Measurements from ENCODE around the gene GMCL1. TPM values are rescaled to one million over a fixed set of nuclear protein-coding genes. Genes with fewer than 3 reads are reported as not detected.
A peak's percentile ranks its signal among the peaks of the same experiment; 100 is the strongest.

Gene GMCL1, protein sequence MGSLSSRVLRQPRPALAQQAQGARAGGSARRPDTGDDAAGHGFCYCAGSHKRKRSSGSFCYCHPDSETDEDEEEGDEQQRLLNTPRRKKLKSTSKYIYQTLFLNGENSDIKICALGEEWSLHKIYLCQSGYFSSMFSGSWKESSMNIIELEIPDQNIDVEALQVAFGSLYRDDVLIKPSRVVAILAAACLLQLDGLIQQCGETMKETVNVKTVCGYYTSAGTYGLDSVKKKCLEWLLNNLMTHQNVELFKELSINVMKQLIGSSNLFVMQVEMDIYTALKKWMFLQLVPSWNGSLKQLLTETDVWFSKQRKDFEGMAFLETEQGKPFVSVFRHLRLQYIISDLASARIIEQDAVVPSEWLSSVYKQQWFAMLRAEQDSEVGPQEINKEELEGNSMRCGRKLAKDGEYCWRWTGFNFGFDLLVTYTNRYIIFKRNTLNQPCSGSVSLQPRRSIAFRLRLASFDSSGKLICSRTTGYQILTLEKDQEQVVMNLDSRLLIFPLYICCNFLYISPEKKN
- total RNA-seq (10 to 100 TPM in 6 of 7 donors, 1 to 10 TPM in 1; 9.4 to 13.8 (median 12.2) TPM), polyA plus RNA-seq (1 to 10 TPM; 6.9 to 9.1 TPM)
- long read RNA-seq, donor 1, full-length matches to known transcripts: 55 of 81 reads
- long read RNA-seq, donor 1, partial matches to known transcripts: 18 of 81 reads
- long read RNA-seq, donor 1, other reads (novel, unspliced or antisense): 8 of 81 reads
- long read RNA-seq, donor 2, full-length matches to known transcripts: 14 of 14 reads
- long read RNA-seq, donor 2, partial matches to known transcripts: 0 of 14 reads
- long read RNA-seq, donor 2, other reads (novel, unspliced or antisense): 0 of 14 reads
- long read RNA-seq, donor 3, full-length matches to known transcripts: 55 of 66 reads
- long read RNA-seq, donor 3, partial matches to known transcripts: 2 of 66 reads
- long read RNA-seq, donor 3, other reads (novel, unspliced or antisense): 9 of 66 reads

DNA sequence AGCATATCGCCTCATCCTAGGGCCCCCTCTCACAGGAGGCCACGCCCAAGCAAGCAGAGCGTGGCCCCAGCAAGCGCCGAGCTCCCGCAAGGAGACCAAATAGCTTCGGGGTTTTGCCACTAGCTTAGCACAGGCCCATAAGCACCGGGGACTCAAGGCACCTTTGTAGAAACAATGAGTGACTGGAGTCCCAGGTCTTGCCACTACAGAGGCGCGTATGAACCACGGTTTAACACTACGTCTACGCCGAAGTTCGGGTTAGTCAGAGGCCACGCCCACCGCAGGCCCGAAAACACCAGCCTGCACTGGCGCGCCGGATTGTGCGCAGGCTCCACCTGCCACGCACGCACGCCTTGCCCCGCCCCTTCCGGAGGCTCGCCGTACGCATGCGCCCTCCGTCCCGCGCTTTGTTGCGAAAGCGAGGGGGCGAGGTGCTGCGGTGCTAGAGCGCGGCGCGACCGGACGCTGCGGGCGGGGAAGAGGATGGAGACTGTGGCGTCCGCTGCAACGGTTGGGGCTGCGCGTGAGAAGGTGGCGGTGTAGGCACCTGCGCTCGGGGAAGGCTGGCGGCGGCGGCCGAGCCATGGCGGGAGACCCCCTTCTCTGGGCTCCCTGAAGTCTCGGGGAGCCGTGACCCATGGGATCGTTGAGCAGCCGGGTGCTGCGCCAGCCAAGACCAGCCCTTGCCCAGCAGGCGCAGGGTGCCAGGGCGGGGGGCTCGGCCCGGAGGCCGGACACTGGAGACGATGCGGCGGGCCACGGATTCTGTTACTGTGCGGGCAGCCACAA is at the start of gene GMCL1:
GMCL1 (plus strand) TSS at position 405 of the 789 bp plus-strand sequence; CDS start at position 638, 233 bp downstream.
- Histone ChIP-seq H3K27ac (peak within 1 kb of the TSS; percentile 84 to 86), H3K9me3 (no peaks in the 10 kb centered on the region), H3K27me3 (no peaks in the 10 kb centered on the region), H3K4me3 (peak within 1 kb of the TSS; percentile 84), H3K4me1 (ENCODE audit: insufficient read depth) (peaks cover 12% of the 10 kb centered on the region), H3K36me3 (no peaks in the 10 kb centered on the region)
- WGBS, 3 donors: 0 to 1% (median 0%) methylated on average over 40 to 74 of the region's 74 CpGs
- intact Hi-C loops (cut with DNase I): no loop called here
- TF ChIP-seq EP300 (IDR thresholded peaks at IDR 0.05) (peak; percentile 14), POLR2A (IDR thresholded peaks at IDR 0.05) (peak; percentile 82)
- TF ChIP-seq, protein P1, sequence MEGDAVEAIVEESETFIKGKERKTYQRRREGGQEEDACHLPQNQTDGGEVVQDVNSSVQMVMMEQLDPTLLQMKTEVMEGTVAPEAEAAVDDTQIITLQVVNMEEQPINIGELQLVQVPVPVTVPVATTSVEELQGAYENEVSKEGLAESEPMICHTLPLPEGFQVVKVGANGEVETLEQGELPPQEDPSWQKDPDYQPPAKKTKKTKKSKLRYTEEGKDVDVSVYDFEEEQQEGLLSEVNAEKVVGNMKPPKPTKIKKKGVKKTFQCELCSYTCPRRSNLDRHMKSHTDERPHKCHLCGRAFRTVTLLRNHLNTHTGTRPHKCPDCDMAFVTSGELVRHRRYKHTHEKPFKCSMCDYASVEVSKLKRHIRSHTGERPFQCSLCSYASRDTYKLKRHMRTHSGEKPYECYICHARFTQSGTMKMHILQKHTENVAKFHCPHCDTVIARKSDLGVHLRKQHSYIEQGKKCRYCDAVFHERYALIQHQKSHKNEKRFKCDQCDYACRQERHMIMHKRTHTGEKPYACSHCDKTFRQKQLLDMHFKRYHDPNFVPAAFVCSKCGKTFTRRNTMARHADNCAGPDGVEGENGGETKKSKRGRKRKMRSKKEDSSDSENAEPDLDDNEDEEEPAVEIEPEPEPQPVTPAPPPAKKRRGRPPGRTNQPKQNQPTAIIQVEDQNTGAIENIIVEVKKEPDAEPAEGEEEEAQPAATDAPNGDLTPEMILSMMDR (IDR thresholded peaks at IDR 0.05): peak in 1 of 3 donors; percentile 31
- peak; percentile 97 to 99 (median 98) for DNase-seq

DNA sequence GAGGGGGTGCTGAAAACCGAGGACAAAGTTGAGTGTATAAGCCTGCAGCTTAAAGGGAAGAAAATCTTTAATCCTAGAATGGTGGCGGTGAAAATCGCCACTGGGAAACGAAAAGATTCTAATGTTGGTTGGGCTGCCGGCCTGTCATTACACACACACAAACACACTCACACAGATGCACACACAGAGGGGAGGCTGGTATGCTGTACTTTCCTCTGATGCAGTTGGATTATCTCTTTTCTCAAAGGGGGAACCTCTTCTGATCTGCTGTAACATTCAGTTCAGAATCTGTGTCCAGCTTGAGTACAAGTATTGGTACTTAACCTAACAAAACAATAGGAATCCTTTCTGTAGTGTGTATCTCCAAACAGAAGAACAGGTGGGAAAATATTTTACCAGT is 48.5 kb upstream of the GMCL1 start:
- no peaks in the 10 kb centered on the region for H3K9me3 ChIP-seq
- intact Hi-C loops (cut with DNase I): no loop called here
- 58 to 68% (median 58%) methylated on average over 5 of the region's 5 CpGs for WGBS, 3 donors
- TF ChIP-seq POLR2A (IDR thresholded peaks at IDR 0.05) (no peak), EP300 (IDR thresholded peaks at IDR 0.05) (no peak)
- TF ChIP-seq, protein P1 (IDR thresholded peaks at IDR 0.05): no peak
- peaks cover 7% of the 10 kb centered on the region for H3K4me1 ChIP-seq (ENCODE audit: insufficient read depth)
- H3K4me3 ChIP-seq: no peak overlapping the region
- H3K27me3 ChIP-seq: no peaks in the 10 kb centered on the region
- H3K36me3 ChIP-seq: no peaks in the 10 kb centered on the region
- no peak for DNase-seq
- H3K27ac ChIP-seq: no peak overlapping the region

DNA sequence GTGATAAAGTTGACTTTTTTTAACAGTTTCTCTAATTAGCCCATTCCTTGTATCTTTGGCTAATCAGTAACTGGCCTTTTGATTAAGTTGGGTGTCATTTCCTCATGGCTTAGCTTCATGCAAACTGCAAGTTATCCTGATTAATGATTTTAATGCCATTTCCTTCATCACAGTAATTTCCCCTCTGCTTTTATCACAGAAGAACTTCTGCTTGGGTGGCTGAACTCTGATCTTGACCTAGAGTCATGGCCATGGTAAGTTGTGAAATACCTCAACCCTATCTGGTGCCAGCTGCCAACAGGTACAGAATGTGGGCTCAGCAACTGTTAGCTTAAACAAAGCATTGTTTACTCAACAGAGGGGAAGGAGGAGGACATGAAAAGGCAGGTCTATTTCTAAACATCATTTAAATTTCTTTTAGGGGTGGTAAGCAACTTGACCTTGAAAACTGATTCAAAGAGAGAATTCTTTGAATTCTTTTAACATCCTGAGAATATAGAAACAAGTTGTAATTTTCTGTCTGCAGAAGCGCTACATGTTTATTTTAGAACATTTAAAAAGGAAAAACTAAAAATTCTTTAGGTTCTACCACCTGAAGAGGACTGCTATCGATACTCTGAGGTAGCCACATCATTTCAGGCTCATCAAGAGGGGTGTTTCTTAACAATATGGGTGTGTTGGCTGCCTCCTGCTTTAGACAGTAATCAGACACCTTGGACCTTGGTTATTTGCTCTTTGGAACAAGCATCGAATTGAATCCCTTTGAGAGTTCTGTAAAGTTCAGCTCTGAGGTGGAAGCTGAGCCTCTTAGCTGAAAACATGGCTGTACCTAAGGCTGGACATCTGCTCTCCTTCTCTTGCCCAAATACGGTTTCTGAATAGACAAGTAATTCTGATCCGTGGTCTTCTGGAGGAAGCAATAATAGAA is 47.9 kb upstream of the GMCL1 start:
- no peak overlapping the region for H3K4me3 ChIP-seq
- DNase-seq: no peak
- H3K27me3 ChIP-seq: no peaks in the 10 kb centered on the region
- peaks cover 7% of the 10 kb centered on the region for H3K4me1 ChIP-seq (ENCODE audit: insufficient read depth)
- no peaks in the 10 kb centered on the region for H3K9me3 ChIP-seq
- 15 to 34% (median 17%) methylated on average over 5 of the region's 5 CpGs for WGBS, 3 donors
- TF ChIP-seq EP300 (IDR thresholded peaks at IDR 0.05) (no peak), POLR2A (IDR thresholded peaks at IDR 0.05) (no peak)
- TF ChIP-seq, protein P1 (IDR thresholded peaks at IDR 0.05): no peak
- H3K27ac ChIP-seq: no peak overlapping the region
- intact Hi-C loops (cut with DNase I): no loop called here
- H3K36me3 ChIP-seq: no peaks in the 10 kb centered on the region
